ENCODE results near the gene NOS1AP.

Gene NOS1AP

DNA sequence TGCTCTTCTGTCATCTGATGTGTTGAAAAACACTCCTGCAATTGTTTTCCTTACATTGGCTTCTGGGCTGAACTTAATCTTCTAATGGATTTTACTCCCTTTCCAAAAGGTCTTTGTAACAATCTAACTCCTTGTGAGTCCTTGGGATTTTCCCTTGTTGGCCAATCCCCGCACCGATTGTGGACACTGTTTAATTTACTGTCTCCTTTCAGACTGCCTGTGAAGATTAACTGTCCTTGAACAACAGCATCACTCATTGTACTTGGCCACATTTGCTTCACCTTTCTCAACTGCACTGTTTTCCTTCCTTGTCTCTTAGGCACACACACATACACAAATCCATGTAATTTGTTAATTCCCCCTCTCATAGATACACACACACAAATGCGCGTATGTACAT lies 186.8 kb downstream of the NOS1AP start:
- no peak for DNase-seq (ENCODE audit: low read depth)

GRCh38 chr1:162258394-162258793 lies 188.9 kb downstream of the NOS1AP start:
- no peak for DNase-seq (ENCODE audit: low read depth)

DNA sequence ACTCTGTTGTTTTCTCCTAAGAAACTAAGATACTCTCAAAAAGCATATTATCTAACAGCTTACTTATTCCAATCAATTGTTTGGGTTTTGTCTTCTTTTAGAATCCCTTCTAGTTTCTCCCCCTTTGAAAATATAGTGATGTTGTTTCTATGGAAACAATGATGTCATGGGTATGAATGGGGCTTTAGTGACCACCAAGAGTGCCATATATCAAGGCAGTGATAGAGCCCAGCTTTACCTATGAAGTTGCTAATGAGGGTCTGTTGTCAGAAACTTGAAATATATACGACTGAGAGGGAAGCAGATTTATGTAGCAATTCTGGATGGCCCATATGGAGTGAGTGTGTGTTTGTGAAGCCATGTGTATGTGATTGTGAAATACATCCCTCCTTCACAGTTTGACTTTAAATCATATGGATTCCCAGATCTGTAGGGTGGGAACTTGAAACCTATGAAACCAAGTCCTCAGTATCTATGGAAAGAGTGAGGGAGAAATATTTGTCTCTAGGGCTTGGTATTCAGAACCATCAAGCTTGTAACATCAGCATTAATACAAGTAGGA lies 190.5 kb downstream of the NOS1AP start:
- DNase-seq (ENCODE audit: low read depth), result no peak

DNA sequence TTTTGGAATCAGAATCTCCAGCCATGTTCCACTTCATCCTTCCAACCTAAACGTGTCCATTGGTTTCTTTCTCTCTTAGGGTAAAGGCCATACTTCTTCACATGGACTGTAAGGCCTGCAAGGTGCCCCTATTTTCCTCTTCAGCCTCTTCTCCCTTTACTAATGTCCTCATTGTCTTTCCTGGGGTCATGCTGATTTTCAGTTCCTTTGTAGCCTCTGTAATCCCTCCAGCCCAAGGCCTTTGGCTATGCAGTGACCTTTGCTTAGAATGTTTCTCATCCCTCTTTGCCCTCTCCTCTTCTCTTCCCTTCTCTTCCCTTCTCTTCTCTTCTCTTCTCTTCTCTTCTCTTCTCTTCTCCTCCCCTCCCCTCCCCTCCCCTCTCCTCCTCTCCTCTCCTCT lies 194.6 kb downstream of the NOS1AP start:
- no peak for DNase-seq (ENCODE audit: low read depth)

DNA sequence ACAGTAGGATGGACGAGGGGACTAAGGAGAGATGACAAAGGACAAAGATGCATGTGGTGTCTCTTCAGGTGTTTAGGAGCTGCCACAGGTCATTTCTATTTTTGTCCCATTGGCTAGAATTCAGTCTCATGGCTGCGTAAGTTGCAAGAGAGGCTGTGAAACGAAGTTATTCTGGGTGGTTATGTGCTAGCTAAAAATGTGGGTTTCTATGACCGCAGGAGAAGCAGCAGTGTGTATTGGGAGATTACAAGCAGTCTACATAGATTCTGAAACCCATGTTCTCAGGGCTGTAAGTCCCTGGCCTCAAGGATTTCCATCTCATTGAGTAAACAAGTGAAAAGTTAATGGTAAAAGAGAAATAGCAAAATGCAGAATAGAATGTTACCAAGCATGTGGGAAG lies 196.5 kb downstream of the NOS1AP start:
- DNase-seq (ENCODE audit: low read depth), result no peak

DNA sequence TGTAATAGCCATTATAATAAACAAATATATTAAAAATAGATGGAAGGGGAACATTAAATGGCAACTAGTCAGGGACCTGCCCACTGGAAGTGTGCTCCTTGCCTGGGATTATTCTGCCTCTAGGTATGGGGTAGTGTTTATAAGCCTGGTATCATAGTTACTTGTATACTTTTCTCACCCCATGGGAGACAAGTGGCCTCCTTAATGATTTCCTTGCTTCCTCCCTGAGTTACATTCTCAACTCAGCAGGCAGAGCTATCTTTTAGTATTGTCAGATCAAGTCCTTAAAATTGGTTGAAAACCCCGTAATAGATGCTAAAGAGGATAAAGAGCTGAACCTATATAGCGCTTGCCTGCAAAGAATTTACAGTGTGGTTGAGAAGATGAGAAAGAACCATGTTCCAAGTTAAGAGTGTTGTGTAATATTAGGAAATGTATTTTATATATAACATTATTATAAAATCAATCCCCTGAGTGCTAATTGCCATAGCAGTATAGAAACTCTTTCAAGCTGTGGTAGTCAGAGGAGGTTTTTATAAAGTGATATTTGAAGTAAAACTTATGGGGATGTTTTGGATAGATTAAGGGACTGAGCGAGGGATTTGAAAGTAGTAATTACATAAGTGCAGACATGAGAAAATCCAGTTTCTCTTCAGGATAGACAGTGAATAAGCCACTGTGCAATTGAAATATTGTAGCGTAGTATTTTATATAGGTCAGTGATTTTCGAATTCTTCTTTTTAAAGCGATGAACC lies 200.7 kb downstream of the NOS1AP start:
- DNase-seq (ENCODE audit: low read depth), result no peak

- DNase-seq (ENCODE audit: low read depth), result no peak
Observed at GRCh38 chr1:162271972-162272371, 202.5 kb downstream of the NOS1AP start.

DNA sequence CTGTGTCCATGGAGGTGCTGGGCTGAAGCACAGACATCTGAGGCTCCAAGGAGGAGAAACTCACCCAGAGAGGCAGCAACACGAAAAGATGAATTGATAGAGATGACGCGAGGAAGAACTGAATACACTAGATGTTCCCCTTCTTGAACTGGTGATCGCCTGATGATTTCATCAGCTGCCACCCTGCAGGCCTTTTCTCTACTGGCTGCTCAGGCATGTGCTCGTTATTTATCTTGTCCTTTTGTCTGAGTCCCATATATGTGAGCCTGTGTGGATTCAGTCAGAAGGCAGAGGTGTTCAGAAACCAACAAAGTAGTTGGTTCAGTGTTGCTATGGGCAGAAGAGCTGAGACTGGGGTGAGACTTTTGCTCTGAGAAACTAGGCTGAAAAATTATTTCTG lies 202.9 kb downstream of the NOS1AP start:
- DNase-seq (ENCODE audit: low read depth), result no peak

DNA sequence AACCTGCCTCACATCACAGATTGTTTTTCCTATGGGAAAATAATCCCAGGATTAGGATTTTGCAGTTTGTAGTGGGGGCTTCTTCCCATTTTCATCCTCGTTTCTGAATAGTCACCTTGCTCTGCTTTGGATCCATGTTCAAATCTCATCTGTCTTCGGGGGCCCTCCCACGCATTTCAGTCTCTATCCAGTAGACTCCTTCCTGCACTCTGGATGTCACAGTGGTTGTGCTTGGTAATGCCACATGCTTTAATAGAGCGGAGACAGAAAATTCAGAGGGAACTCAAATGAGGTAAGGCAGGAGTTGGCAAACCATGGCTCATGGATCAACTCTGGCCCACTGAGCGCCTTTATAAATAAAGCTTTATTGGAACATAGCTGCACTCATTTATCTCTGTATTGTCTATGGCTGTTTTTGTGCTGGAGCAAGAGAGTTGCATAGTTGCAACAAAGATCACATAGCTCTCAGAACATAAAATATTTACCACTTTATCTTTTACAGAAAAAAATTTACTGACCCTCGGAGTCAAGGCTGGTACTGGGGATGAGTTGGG lies 206.2 kb downstream of the NOS1AP start:
- no peak for DNase-seq (ENCODE audit: low read depth)

GRCh38 chr1:162276493-162276892 lies 207.0 kb downstream of the NOS1AP start:
- no peak for DNase-seq (ENCODE audit: low read depth)

- DNase-seq (ENCODE audit: low read depth), result no peak
Observed at GRCh38 chr1:162279136-162279498, 209.6 kb downstream of the NOS1AP start.

DNA sequence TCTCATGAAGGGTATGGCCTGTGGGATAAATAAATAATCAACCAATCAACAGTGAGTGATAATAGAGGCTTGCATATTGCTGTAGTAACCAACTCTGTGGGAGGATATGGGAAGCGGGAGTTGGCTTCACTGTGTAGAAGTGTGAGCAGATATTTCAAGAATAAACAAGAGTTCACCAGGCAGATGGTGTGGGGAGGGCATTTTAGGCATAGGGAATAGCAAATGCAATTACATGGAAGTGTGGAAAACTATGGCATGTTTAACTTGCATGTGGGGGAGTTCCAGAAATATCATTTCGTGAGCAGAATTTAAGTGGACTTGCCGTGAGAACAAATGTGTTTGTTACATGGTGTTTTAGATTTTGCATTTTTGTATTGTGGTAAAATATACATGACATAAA lies 211.9 kb downstream of the NOS1AP start:
- no peak for DNase-seq (ENCODE audit: low read depth)

GRCh38 chr1:162283657-162284056 lies 214.2 kb downstream of the NOS1AP start:
- DNase-seq (ENCODE audit: low read depth), result no peak

- DNase-seq (ENCODE audit: low read depth), result no peak
Observed at GRCh38 chr1:162284206-162284955, 214.9 kb downstream of the NOS1AP start.

GRCh38 chr1:162285149-162285561 lies 215.7 kb downstream of the NOS1AP start:
- DNase-seq (ENCODE audit: low read depth), result no peak

DNA sequence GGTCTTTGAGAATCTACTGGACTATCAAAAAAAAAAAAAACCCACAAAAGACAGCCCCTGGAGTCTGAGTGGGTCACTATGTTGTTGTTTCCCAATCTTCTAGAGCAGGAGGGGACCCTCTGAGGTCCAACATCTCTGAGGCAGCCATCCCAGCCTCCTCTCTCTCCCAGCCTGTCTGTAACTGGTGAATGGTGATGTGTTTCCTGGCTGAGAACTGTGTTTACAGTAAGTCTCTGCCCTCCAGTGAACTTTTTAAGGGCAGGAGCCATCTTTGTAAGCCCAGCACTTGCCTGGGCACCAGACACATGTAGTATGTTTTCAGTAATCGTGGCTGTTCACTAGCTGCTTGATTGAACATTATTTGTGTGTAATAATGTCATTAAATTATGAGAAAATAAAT lies 221.5 kb downstream of the NOS1AP start:
- DNase-seq (ENCODE audit: low read depth), result no peak

DNA sequence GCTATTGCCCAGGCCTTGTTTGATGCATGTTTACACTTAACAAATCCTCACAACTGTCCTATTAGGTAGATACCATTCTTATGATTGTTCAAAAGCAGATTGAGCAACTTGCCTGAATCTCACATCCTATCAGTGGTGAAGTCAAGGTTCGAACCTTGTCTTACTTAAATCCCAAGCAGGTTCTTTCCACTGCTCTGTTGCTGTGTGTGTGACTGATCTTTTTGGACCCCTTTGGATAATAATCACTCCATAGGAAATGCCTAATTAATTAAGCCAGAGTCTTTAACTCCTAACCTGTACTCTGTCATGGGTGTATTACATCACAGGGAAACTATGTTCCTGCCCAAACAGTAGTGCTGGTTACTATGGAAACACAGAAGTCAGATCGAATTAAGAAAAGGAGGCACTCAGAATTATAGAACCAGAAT lies 222.9 kb downstream of the NOS1AP start:
- DNase-seq (ENCODE audit: low read depth), result no peak

DNA sequence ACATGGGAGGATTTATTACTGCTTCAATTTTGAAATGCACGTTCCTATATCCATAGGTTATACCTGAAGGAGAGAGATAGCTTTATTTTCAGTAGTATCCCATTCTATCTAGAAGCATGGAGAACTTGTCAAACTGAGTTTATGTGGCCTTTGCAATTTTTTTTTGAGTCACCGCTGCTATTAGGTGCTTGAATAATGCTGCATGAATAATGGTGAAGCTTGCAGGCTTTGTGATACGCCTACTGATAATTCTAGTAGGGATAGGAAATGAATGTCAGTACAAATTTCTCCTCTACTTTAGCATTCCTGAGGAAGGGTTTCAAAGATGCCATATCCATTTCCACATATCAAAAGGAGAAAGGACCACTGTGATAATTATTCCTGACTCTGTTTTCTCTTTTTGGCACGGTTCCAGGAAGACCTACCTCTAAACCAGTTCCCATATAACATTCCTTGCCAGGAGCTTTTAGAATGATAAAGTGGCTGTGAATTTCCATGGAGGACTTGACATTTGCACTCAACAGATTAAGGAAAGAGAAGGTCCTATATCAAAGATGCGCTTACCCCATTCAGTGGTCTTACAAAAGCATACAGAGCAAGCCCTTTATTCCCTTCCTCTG lies 223.7 kb downstream of the NOS1AP start:
- no peak for DNase-seq (ENCODE audit: low read depth)

GRCh38 chr1:162294015-162294414 lies 224.5 kb downstream of the NOS1AP start:
- DNase-seq (ENCODE audit: low read depth), result no peak

DNA sequence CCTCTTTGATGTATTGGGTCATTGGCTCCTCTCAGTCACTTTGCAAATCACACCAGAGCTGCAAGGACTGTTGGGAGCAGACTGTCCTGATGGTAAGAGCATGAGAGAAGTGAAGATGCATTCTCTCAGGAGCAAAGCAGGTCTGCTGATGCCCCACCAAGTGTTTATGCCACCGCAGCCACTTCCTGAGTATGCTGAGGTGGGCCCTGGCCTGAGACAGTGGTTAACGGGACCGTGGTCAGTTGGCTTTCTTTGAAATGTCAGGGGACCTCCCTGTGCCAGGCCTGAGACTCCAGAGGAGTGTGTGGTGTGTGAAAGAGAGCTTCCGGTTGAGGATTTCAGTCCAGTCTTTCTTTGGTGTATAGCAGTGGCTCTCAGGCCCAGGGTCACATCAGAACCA lies 227.7 kb downstream of the NOS1AP start:
- DNase-seq (ENCODE audit: low read depth), result no peak

DNA sequence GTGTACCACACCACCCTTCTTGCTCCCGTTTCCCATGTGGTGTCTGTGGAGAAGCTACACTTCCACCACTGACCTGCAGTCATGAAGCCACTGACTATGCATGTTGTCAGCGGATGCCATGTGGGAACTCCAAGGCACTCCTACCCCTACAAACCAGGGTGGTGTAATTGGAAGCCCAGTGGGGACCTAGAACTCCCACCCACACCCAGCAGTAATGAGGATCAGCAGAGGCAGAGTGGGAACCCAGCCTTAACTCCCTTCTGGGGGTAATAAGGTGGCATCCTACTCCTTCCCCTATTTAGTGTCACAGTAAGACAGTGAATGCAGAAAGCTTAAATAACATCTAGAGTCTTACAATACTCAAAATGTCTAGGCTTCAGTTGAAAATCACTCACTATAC lies 228.8 kb downstream of the NOS1AP start:
- DNase-seq (ENCODE audit: low read depth), result no peak

DNA sequence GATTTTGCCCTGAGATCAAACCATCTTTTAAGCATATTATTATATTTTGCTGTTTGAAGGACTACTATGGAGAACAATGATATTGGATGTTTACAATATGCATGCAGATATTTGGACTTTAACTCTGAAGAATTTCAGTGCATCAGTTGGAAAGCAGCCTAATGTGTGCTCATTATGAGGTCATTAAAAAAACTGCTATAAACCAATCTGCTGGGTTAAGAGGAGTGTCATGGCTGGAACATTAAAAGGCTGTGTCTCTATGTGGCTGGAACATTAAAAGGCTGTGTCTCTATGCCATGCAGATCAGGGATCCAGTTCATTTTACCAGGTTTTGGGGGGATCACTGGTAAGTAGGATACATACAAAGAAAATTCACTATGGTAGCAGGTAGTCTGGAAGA lies 229.5 kb downstream of the NOS1AP start:
- DNase-seq (ENCODE audit: low read depth), result no peak
